Measurements from ENCODE around the gene PRRC2C.

PRRC2C gene

GRCh38 chr1:171507435-171507834 is 22.1 kb downstream of the PRRC2C start:
- no peak for TF ChIP-seq CTCF (IDR thresholded peaks at IDR 0.05; ENCODE audit: control insufficient read depth, insufficient read depth, low read depth, low read length, missing control alignments)
- no peak overlapping the region for H3K4me3 ChIP-seq (ENCODE audit: control insufficient read depth, low read depth, low read length)
- DNase-seq (ENCODE audit: low read depth), result no peak

GRCh38 chr1:171509191-171509590 is 23.9 kb downstream of the PRRC2C start:
- no peak for TF ChIP-seq CTCF (IDR thresholded peaks at IDR 0.05; ENCODE audit: control insufficient read depth, insufficient read depth, low read depth, low read length, missing control alignments)
- no peak for DNase-seq (ENCODE audit: low read depth)
- H3K4me3 ChIP-seq (ENCODE audit: control insufficient read depth, low read depth, low read length), result no peak overlapping the region

- H3K4me3 ChIP-seq (ENCODE audit: control insufficient read depth, low read depth, low read length), result no peak overlapping the region
- no peak for DNase-seq (ENCODE audit: low read depth)
- no peak for TF ChIP-seq CTCF (IDR thresholded peaks at IDR 0.05; ENCODE audit: control insufficient read depth, insufficient read depth, low read depth, low read length, missing control alignments)
Observed at GRCh38 chr1:171513743-171514142, 28.4 kb downstream of the PRRC2C start.

GRCh38 chr1:171515299-171515698 is 30.0 kb downstream of the PRRC2C start:
- no peak for DNase-seq (ENCODE audit: low read depth)
- H3K4me3 ChIP-seq (ENCODE audit: control insufficient read depth, low read depth, low read length), result no peak overlapping the region
- TF ChIP-seq CTCF (IDR thresholded peaks at IDR 0.05; ENCODE audit: control insufficient read depth, insufficient read depth, low read depth, low read length, missing control alignments), result no peak

GRCh38 chr1:171515741-171516140 is 30.4 kb downstream of the PRRC2C start:
- TF ChIP-seq CTCF (IDR thresholded peaks at IDR 0.05; ENCODE audit: control insufficient read depth, insufficient read depth, low read depth, low read length, missing control alignments), result no peak
- DNase-seq (ENCODE audit: low read depth), result no peak
- H3K4me3 ChIP-seq (ENCODE audit: control insufficient read depth, low read depth, low read length), result no peak overlapping the region

- DNase-seq (ENCODE audit: low read depth), result no peak
- TF ChIP-seq CTCF (IDR thresholded peaks at IDR 0.05; ENCODE audit: control insufficient read depth, insufficient read depth, low read depth, low read length, missing control alignments), result no peak
- H3K4me3 ChIP-seq (ENCODE audit: control insufficient read depth, low read depth, low read length), result no peak overlapping the region
Observed at GRCh38 chr1:171521567-171521966, 36.2 kb downstream of the PRRC2C start.

- no peak for TF ChIP-seq CTCF (IDR thresholded peaks at IDR 0.05; ENCODE audit: control insufficient read depth, insufficient read depth, low read depth, low read length, missing control alignments)
- DNase-seq (ENCODE audit: low read depth), result no peak
Observed at GRCh38 chr1:171530676-171531075, 45.3 kb downstream of the PRRC2C start.

More at GRCh38 chr1:171530676-171531075, 45.3 kb downstream of the PRRC2C start:
- no peak overlapping the region for H3K4me3 ChIP-seq (ENCODE audit: control insufficient read depth, low read depth, low read length)
